ENCODE results near the gene TMA7.

The TMA7 gene

DNA sequence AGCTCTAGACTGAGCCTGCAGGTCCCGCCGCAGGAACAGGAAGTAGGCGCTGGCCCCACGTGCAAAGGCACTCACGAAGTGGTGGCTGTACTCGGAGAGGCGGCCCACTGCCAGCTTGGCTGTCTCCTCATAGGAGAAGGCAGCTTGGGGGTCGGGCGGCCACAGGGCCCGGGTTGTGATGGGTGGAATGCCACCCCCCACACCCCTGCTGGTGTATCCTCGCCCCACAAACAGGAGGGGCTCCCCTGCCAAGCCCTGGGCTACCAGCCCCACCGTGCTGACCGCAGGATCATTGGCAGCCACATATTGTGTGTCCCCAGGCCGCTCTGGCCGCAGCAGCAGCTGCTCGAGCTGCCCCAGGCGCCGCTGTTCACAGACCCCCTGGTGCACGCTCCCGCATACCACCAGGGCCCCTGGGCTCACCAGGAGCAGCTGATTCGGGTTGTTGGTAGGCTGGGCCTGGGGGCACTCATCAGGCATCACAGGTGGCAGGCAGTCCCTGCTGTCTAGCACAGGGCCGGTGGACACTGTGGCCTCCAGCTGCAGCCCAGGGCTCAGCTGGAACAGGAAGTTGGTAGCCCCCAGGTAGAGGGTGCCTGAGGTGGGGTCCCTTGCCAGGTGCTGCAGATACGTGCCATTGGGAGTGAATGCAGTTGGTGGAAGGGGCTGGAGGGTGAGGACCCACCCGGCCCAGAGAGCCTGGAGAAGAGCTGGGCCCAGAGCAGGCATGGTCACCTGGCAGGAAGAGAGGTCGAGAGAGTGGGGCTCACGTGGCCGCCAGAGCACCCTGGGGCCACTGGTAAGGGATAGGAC is 16.0 kb upstream of the TMA7 start:
- Histone ChIP-seq H3K4me3 (ENCODE audit: low read length in 2 of 2) (peak overlapping the region in 1 of 2 donors; percentile 40), H3K4me1 (ENCODE audit: control insufficient read depth, insufficient read depth, low read length) (peaks cover 64% of the 10 kb centered on the region), H3K9me3 (ENCODE audit: control insufficient read depth in 2 of 2, low read length in 2 of 2) (no peaks in the 10 kb centered on the region), H3K9ac (ENCODE audit: low read length in 2 of 2) (peak overlapping the region; percentile 52 to 55), H3K27ac (ENCODE audit: low read length) (peak overlapping the region; percentile 92), H3K27me3 (ENCODE audit: control insufficient read depth in 1 of 2, insufficient read depth in 2 of 2, low read length in 2 of 2) (no peaks in the 10 kb centered on the region), H3K36me3 (ENCODE audit: control insufficient read depth in 2 of 2, insufficient read depth in 2 of 2, low read length in 2 of 2) (peaks cover 2 to 11% of the 10 kb centered on the region in 2 donors)

DNA sequence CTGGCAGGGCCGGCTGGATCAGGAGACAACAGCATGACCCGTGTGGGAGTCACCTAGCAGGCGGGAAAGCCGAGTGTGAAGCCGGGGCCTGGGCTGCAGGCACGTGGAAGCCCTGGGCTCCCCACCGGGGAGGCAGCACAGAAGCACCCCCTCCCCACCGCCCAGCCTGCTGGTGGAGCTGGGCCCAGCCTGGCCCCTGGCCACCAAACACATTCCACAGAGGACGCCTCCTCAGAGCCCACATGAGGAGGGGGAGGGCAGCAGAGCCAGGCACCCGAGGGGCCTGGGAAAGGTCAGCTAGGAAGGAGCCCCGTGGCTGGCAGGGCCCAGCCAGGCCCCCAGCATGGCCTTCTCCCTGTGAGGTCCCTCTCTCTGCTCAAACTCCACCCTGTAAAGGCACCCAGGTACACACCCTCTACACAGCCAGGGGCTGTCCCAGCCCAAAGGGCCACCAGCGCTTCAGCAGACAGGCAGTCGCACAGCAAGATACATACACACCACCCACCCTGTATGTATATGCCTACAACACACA is 14.7 kb upstream of the TMA7 start:
- H3K9me3 ChIP-seq (ENCODE audit: control insufficient read depth in 2 of 2, low read length in 2 of 2), result no peaks in the 10 kb centered on the region
- H3K4me1 ChIP-seq (ENCODE audit: control insufficient read depth, insufficient read depth, low read length), result peaks cover 69% of the 10 kb centered on the region
- no peaks in the 10 kb centered on the region for H3K27me3 ChIP-seq (ENCODE audit: control insufficient read depth in 1 of 2, insufficient read depth in 2 of 2, low read length in 2 of 2)
- H3K36me3 ChIP-seq (ENCODE audit: control insufficient read depth in 2 of 2, insufficient read depth in 2 of 2, low read length in 2 of 2), result peaks cover 2 to 7% of the 10 kb centered on the region in 2 donors
- peak overlapping the region; percentile 92 for H3K27ac ChIP-seq (ENCODE audit: low read length)
- H3K9ac ChIP-seq (ENCODE audit: low read length in 2 of 2), result peak overlapping the region; percentile 42 to 59
- H3K4me3 ChIP-seq (ENCODE audit: low read length in 2 of 2), result peak overlapping the region; percentile 34 to 76

DNA sequence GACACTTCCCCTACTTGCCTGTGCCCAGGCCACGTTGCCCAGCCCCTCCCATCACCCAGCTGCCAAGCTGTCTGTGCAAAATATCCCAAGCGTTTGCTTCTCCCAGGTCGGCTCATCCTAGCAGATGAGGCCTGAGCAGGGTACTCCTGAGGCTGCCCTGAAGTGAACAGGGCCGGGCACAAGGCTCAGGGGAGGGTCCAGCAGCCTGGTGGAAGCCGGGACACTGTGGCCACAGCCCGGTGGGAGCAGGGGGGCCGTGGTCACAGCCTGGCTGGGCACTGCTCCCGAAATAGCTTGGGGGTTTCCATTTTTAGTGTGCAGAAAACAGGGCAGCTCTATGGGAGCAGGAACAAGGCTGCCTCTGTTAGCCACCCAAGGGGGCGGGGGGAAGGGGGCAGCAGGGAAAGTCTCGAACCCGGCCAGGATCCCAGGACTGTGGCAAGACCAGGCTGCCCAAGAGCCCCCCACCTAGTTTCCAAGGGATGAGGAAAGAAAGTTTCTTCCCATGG is 13.6 kb upstream of the TMA7 start:
- Histone ChIP-seq H3K27me3 (ENCODE audit: control insufficient read depth in 1 of 2, insufficient read depth in 2 of 2, low read length in 2 of 2) (no peaks in the 10 kb centered on the region), H3K4me3 (ENCODE audit: low read length in 2 of 2) (peak overlapping the region; percentile 34 to 76), H3K9ac (ENCODE audit: low read length in 2 of 2) (peak overlapping the region; percentile 55 to 76), H3K4me1 (ENCODE audit: control insufficient read depth, insufficient read depth, low read length) (peaks cover 73% of the 10 kb centered on the region), H3K27ac (ENCODE audit: low read length) (peak overlapping the region; percentile 92), H3K36me3 (ENCODE audit: control insufficient read depth in 2 of 2, insufficient read depth in 2 of 2, low read length in 2 of 2) (peaks cover 2% of the 10 kb centered on the region in 2 donors), H3K9me3 (ENCODE audit: control insufficient read depth in 2 of 2, low read length in 2 of 2) (no peaks in the 10 kb centered on the region)

- Histone ChIP-seq H3K4me1 (ENCODE audit: control insufficient read depth, insufficient read depth, low read length) (peaks cover 76% of the 10 kb centered on the region), H3K4me3 (ENCODE audit: low read length in 2 of 2) (peak overlapping the region; percentile 34 to 76), H3K9me3 (ENCODE audit: control insufficient read depth in 2 of 2, low read length in 2 of 2) (no peaks in the 10 kb centered on the region), H3K36me3 (ENCODE audit: control insufficient read depth in 2 of 2, insufficient read depth in 2 of 2, low read length in 2 of 2) (peaks cover 2% of the 10 kb centered on the region in 2 donors), H3K27ac (ENCODE audit: low read length) (peak overlapping the region; percentile 92), H3K9ac (ENCODE audit: low read length in 2 of 2) (peak overlapping the region; percentile 75 to 76), H3K27me3 (ENCODE audit: control insufficient read depth in 1 of 2, insufficient read depth in 2 of 2, low read length in 2 of 2) (no peaks in the 10 kb centered on the region)
Measured at GRCh38 chr3:48426944-48427629, 13.0 kb upstream of the TMA7 start.

DNA sequence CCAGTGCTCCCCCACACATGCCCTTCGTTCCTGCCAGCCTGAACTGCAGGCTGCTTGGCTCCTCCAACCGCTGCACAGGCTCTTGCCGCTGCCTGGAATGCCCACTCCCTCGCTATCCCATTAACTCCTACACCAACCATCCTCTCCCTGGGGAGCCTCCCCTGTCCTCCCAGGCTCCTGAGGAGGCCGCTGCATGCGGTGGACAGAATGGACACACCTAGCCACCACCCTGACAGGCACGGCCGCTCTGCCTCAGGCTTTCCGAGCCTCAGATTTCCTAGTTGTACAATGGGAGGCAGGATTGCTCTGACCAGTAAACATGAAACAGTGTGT is 12.5 kb upstream of the TMA7 start:
- Histone ChIP-seq H3K9ac (ENCODE audit: low read length in 2 of 2) (peak overlapping the region; percentile 75 to 76), H3K27ac (ENCODE audit: low read length) (peak overlapping the region; percentile 92), H3K27me3 (ENCODE audit: control insufficient read depth in 1 of 2, insufficient read depth in 2 of 2, low read length in 2 of 2) (no peaks in the 10 kb centered on the region), H3K36me3 (ENCODE audit: control insufficient read depth in 2 of 2, insufficient read depth in 2 of 2, low read length in 2 of 2) (peaks cover 7% of the 10 kb centered on the region in 2 donors), H3K4me1 (ENCODE audit: control insufficient read depth, insufficient read depth, low read length) (peaks cover 75% of the 10 kb centered on the region), H3K4me3 (ENCODE audit: low read length in 2 of 2) (peak overlapping the region; percentile 34 to 76), H3K9me3 (ENCODE audit: control insufficient read depth in 2 of 2, low read length in 2 of 2) (no peaks in the 10 kb centered on the region)

- Histone ChIP-seq H3K9ac (ENCODE audit: low read length in 2 of 2) (peak overlapping the region; percentile 75 to 76), H3K36me3 (ENCODE audit: control insufficient read depth in 2 of 2, insufficient read depth in 2 of 2, low read length in 2 of 2) (peaks cover 8 to 12% of the 10 kb centered on the region in 2 donors), H3K9me3 (ENCODE audit: control insufficient read depth in 2 of 2, low read length in 2 of 2) (no peaks in the 10 kb centered on the region), H3K27ac (ENCODE audit: low read length) (peak overlapping the region; percentile 92), H3K4me3 (ENCODE audit: low read length in 2 of 2) (peak overlapping the region; percentile 34 to 76), H3K4me1 (ENCODE audit: control insufficient read depth, insufficient read depth, low read length) (peaks cover 75% of the 10 kb centered on the region), H3K27me3 (ENCODE audit: control insufficient read depth in 1 of 2, insufficient read depth in 2 of 2, low read length in 2 of 2) (no peaks in the 10 kb centered on the region)
Measured at GRCh38 chr3:48428088-48428571, 11.9 kb upstream of the TMA7 start.

DNA sequence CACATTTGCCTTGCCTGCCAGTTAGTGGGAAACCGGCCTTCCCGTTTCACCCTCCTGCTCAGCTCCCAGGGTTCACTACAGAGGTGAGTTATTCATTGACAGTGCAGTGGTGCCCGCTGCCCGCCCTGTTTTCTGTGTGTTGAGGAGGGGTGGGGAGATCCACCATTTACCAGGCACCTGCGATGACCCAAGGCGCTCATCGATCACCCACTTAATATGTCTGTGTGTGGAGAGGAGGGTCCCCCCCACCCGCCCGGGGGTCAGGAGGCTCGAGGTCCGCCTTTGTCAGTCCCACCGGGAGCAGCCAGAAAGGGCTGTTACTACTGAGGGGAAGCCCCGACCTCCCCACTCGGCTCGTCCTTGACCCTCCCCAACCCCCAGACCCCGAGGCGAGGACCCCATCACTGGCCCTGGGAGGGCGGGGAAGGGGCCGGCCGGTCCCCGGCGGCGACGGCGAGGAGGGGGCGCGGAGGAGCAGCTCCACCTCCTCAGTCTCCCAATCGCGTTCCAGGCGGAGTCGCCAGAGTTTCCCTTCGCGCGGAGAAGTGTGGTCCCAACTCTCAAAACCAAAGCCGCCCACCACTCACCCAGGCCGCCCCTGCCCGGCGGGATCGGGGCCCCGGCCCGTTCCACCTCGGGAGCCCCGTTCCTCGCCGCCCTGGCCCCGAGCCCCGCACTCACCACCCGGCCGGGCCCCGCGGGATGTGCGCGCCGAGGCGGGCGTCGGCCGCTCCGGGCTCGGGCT is 11.3 kb upstream of the TMA7 start:
- peak overlapping the region; percentile 92 for H3K27ac ChIP-seq (ENCODE audit: low read length)
- H3K36me3 ChIP-seq (ENCODE audit: control insufficient read depth in 2 of 2, insufficient read depth in 2 of 2, low read length in 2 of 2), result peaks cover 12 to 13% of the 10 kb centered on the region in 2 donors
- no peaks in the 10 kb centered on the region for H3K9me3 ChIP-seq (ENCODE audit: control insufficient read depth in 2 of 2, low read length in 2 of 2)
- H3K9ac ChIP-seq (ENCODE audit: low read length in 2 of 2), result peak overlapping the region; percentile 75 to 76
- peaks cover 75% of the 10 kb centered on the region for H3K4me1 ChIP-seq (ENCODE audit: control insufficient read depth, insufficient read depth, low read length)
- no peaks in the 10 kb centered on the region for H3K27me3 ChIP-seq (ENCODE audit: control insufficient read depth in 1 of 2, insufficient read depth in 2 of 2, low read length in 2 of 2)
- peak overlapping the region; percentile 65 to 76 for H3K4me3 ChIP-seq (ENCODE audit: low read length in 2 of 2)

DNA sequence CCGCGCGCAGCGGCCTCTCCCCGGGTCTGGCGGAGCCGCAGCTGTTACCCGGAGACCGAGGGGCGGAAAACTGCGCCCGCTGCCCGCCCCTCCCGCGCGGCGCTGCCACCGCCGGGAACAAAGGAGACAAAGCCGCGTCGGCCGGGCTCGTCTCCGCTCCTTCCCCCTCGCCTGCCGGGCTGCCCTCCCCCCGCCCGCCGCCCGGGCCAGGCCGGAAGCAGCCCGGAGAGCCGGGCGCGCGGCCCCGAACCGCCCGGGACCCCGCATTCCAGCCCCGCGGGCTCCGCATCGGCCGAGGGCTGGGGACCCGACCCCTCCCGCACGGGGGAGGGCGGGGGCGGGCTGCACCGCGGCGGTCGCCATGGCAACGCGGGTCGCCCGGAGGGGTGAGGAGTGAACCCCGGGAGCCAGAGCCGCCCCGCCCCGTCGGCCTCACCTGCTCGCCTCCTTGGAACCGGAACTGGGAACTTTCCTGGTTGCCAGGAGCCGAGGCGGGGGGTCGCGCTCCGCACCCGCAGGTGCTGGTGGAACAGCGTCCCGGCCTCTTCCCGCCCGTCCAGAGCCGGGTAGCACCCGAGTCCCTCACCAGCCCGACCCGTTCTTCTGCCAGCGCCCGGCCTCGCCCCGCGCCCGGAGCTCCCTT is 10.6 kb upstream of the TMA7 start:
- H3K27ac ChIP-seq (ENCODE audit: low read length), result peak overlapping the region; percentile 92
- peak overlapping the region; percentile 65 to 76 for H3K4me3 ChIP-seq (ENCODE audit: low read length in 2 of 2)
- peaks cover 75% of the 10 kb centered on the region for H3K4me1 ChIP-seq (ENCODE audit: control insufficient read depth, insufficient read depth, low read length)
- peaks cover 12 to 14% of the 10 kb centered on the region in 2 donors for H3K36me3 ChIP-seq (ENCODE audit: control insufficient read depth in 2 of 2, insufficient read depth in 2 of 2, low read length in 2 of 2)
- H3K9me3 ChIP-seq (ENCODE audit: control insufficient read depth in 2 of 2, low read length in 2 of 2), result no peaks in the 10 kb centered on the region
- H3K9ac ChIP-seq (ENCODE audit: low read length in 2 of 2), result peak overlapping the region; percentile 75 to 76
- H3K27me3 ChIP-seq (ENCODE audit: control insufficient read depth in 1 of 2, insufficient read depth in 2 of 2, low read length in 2 of 2), result no peaks in the 10 kb centered on the region

- H3K36me3 ChIP-seq (ENCODE audit: control insufficient read depth in 2 of 2, insufficient read depth in 2 of 2, low read length in 2 of 2), result peaks cover 12 to 15% of the 10 kb centered on the region in 2 donors
- peak within 1 kb of the TSS; percentile 92 for H3K27ac ChIP-seq (ENCODE audit: low read length)
- H3K4me1 ChIP-seq (ENCODE audit: control insufficient read depth, insufficient read depth, low read length), result peaks cover 75% of the 10 kb centered on the region
- peak within 1 kb of the TSS; percentile 65 to 76 for H3K4me3 ChIP-seq (ENCODE audit: low read length in 2 of 2)
- peak within 1 kb of the TSS; percentile 75 to 76 for H3K9ac ChIP-seq (ENCODE audit: low read length in 2 of 2)
- no peaks in the 10 kb centered on the region for H3K9me3 ChIP-seq (ENCODE audit: control insufficient read depth in 2 of 2, low read length in 2 of 2)
- no peaks in the 10 kb centered on the region for H3K27me3 ChIP-seq (ENCODE audit: control insufficient read depth in 1 of 2, insufficient read depth in 2 of 2, low read length in 2 of 2)
Measured at GRCh38 chr3:48429960-48430707, 9.9 kb upstream of the TMA7 start, which contains the start of gene PLXNB1. PLXNB1 (minus strand) TSS chr3:48430086; CDS start chr3:48424611, 5,475 bp downstream.
